GM10266 (cell line): ENCODE results near the gene SH2D6.

Source experiments
- DNase-seq: peaks from one replicate; pipeline ENCODE4 v3.0.0; 2012; ENCODE audit errors: extremely low spot score
- TF ChIP-seq, protein P1 (sequence below): IDR thresholded peaks from 2 replicates; pipeline ENCODE4 v1.5.1; 2012; ENCODE audit warnings: mild to moderate bottlenecking, low read depth; ENCODE audit not compliant: control insufficient read depth, insufficient read depth; ENCODE audit errors: missing control alignments

Gene SH2D6

DNA sequence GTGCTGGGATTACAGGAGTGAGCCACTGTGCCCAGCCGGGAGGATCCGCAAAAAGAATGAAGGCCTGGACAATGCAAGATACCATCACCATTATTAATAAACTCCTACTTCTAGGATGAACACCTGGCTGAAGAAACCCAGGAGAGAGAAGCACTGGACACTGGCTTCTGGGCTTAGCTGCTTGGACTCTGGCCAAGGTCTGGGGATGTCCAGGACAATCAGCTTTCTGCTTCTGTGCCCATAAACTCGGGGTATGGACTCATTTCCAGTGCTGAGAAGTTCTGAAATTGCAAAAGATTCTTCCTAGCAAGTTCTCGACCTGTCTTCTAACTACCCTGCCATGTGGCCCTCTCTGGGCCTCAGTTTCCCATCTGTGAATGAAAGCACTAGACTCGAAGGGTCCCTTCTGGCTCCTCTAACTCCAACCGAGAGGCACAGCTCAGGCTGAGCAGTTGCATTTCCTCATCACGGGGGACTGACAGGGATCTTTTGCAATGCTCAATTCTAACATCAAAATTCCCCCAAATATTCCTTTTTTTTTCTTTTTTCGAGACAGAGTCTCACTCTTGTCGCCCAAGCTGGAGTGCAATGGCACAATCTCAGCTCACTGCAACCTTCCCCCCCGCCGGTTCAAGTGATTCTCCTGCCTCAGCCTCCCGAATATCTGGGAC, 2.4 kb upstream of the SH2D6 start:
- TF ChIP-seq, protein P1, sequence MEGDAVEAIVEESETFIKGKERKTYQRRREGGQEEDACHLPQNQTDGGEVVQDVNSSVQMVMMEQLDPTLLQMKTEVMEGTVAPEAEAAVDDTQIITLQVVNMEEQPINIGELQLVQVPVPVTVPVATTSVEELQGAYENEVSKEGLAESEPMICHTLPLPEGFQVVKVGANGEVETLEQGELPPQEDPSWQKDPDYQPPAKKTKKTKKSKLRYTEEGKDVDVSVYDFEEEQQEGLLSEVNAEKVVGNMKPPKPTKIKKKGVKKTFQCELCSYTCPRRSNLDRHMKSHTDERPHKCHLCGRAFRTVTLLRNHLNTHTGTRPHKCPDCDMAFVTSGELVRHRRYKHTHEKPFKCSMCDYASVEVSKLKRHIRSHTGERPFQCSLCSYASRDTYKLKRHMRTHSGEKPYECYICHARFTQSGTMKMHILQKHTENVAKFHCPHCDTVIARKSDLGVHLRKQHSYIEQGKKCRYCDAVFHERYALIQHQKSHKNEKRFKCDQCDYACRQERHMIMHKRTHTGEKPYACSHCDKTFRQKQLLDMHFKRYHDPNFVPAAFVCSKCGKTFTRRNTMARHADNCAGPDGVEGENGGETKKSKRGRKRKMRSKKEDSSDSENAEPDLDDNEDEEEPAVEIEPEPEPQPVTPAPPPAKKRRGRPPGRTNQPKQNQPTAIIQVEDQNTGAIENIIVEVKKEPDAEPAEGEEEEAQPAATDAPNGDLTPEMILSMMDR, result no peak
- no peak for DNase-seq

DNA sequence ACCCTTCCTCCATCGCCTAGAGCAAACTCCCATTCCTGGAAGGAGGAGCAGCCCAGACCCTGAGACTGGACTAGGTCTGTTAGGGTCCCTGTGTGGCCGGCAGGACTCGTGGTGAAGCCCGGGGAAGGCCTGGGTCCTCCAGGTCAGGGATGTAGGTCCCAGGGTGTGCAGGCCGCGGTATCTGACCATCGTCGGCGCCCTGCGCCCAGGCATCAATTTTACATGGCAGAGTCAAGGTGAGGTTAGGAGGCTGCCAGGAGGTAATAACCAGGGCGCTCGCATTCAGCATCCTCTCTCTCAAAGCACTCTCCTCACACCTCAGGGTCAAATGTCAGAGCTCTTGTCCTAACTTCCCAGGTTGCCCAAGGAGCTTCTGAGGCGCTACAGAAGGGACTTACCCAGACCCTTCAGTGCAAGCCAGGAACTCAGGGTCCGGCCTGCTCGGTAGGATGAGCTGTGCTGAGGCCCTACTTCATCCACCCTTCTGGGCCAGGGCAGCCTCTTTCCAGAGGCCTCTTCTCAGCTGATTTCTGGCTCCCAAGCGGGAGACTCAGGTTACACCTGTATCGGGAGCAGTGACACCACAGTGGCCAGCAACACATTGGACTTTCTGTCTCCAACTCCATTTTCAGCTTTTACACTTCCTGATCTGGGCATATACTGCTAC, 628 bp downstream of the SH2D6 start:
- DNase-seq, result no peak
- TF ChIP-seq, protein P1, result no peak

DNA sequence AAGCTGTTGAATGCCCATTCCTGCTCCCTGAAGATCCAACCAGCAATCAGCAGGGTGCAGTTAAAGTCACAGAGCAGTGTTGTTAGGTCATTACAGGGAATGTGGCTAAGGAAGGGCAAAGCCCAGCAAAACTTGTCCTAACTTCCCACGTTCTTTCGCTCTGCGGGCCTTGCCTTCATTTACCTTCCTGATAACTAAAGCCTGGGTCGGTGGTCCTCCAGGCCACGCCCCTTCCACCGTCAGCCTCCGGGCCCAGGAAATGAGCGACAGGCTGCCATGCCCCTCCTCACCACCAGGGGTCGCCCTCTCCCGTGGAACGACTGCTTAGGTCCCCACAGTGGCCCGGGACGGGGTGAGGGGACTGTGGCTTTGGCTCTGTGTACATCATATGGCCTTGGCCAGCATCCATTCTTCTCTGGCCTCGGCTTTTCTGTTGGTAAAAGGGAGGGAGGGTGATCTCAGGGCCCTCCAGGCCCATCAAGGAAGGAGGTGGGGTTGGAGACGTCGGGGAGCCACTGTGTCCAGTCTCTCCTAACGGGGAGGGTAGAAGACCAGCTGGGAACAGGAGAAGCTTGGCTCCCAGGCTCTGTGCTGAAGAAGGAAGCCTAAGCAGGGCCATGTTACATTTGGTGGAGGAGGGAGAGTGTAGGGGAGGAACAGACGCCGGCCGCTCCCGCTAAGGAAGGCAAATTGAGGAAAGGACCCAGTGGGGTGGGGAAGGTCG, 2.2 kb downstream of the SH2D6 start:
- DNase-seq, result peak; percentile 88
- TF ChIP-seq, protein P1, result peak; percentile 99

DNA sequence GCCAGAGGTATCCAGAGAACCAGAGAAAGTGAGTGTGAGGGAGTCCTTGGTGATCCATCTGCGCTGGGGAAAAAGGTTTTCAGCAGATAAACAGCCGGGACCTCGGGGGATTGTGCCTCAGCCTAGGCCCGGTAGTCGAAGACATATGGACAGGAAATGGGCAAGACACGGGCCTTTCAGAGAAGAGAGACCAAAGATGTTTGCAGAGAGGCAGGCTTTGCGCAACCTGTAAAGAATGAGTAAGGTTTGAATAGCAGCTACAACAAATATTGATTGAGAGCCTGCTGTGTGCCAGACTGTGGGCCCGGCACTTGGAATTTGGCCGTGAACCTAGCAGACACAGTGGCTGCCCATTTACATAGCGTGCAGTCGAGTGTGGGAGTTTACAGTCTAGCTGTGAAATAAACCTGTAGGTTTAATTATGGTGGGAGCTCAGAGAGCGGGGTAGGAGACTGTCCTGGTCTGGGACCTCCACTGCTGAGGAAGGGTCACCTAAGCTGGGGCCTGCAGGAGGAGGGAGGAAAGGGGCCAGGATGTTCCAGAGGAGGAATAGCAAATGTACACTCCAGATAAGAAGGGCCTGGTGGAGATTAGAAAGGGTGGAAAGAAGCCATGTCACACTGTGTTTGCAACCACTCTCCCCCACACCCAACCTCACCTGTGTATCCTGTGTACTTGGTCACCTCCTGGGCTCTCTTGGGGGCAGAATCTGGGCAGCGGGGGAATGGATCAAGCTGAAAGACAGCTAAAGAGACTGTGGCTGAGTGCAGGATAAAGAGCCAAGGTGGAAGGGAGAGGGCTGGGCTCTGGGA, 3.0 kb downstream of the SH2D6 start:
- TF ChIP-seq, protein P1, result no peak
- DNase-seq, result no peak

DNA sequence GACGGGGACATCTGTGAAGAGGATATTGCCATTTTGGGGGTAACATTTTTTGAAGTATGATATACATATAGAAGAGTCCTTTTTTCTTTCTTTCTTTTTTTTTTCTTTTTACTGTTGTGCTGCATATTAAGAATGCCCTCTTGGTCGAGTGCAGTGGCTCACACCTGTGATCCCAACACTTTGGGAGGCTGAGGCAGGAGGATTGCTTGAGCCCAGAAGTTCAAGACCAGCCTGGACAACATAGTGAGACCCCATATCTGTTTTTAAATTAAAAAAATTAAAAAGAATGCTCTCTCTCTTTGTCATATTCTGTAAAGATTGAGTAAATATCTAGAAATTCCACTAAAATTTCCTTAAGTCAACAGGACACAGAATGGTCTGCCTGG, 3.6 kb downstream of the SH2D6 start:
- TF ChIP-seq, protein P1, result no peak
- DNase-seq, result no peak

DNA sequence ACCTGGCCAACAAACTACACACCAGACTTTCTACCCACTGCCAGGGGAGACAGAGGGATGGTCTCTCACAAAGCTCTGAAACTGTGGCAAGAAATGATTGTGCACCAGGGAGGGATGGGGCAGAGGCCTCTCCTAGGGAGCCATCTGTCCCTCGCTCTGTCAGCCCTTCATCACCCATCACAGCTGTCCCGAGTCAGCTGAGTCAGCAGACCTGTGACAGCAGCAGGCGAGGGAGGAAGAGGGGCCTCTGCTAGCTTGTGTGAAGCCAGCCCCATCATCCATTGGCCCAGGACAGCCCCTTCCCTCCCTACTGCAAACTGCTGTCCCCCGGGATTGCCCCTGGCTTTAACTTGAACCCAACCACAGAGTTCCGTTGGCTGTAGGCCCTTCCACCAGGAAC, 5.0 kb downstream of the SH2D6 start:
- DNase-seq, result no peak
- TF ChIP-seq, protein P1, result no peak
